SU-DHL-6 (cell line): ENCODE results near the gene PDZD7.

Source experiments
- CTCF ChIP-seq: fragments of 200-600 bp; sonication (generic); IDR thresholded peaks from one replicate; pipeline ENCODE4 v1.5.1; 2017; ENCODE audit warnings: antibody characterized with exemption, mild to moderate bottlenecking, low read length, moderate library complexity; ENCODE audit not compliant: insufficient read depth, poor library complexity, severe bottlenecking
- EZH2phosphoT487 ChIP-seq: fragments of 200-600 bp; sonication (generic), shearing (Covaris generic); conservative IDR thresholded peaks from 2 replicates; pipeline ENCODE4 v1.6.1; 2018; ENCODE audit warnings: mild to moderate bottlenecking, antibody characterized with exemption, low read length, moderate library complexity, mixed read lengths

DNA sequence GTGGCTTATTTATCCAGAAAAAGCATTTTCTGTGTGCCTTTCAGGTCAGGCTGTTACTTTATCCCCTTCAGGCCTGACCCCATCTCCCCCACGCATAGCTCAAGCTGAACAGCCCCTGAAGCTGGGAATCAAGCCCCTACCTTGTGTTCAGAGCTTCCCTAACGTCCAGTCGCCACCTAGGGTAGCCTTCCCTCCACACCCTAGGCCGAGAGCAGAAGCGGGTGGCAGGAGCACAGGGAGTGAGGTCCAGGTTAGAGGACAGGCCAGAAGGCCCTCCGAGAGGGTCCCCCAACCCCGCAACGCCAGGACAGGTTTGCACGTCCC is 62.1 kb downstream of the PDZD7 start:
- TF ChIP-seq CTCF (no peak), EZH2phosphoT487 (no peak)
